ENCODE results near the gene CDH13.

DNA sequence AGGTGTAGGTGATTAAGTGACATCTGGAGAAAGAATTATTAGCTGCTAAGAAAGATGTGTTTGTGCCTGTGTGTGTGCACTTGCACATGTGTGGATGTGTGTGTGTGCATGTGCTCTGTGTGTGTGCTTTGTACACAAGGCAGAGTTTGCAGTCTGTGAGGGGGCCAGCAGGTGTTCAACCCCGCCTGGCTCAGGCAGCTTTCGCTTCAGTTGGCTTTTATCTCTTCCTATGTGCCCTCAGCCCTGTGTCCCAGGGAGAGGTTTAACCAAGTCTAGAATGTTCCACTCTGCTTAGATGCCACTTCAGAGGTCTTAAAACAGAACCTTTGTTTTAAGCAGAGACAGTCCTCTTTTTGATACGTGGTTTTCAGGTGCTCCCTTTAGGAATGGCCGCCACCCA, 58.8 kb downstream of the CDH13 start:
- TF ChIP-seq, protein P1, sequence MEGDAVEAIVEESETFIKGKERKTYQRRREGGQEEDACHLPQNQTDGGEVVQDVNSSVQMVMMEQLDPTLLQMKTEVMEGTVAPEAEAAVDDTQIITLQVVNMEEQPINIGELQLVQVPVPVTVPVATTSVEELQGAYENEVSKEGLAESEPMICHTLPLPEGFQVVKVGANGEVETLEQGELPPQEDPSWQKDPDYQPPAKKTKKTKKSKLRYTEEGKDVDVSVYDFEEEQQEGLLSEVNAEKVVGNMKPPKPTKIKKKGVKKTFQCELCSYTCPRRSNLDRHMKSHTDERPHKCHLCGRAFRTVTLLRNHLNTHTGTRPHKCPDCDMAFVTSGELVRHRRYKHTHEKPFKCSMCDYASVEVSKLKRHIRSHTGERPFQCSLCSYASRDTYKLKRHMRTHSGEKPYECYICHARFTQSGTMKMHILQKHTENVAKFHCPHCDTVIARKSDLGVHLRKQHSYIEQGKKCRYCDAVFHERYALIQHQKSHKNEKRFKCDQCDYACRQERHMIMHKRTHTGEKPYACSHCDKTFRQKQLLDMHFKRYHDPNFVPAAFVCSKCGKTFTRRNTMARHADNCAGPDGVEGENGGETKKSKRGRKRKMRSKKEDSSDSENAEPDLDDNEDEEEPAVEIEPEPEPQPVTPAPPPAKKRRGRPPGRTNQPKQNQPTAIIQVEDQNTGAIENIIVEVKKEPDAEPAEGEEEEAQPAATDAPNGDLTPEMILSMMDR (IDR thresholded peaks at IDR 0.05), result no peak
- no peak for TF ChIP-seq POLR2A (IDR thresholded peaks at IDR 0.05)

Data from body of pancreas (tissue), 4 donors.